Osteocyte (in vitro differentiated cells): ENCODE data around the gene PHTF2. TPM values are rescaled to one million over a fixed set of nuclear protein-coding genes. Genes with fewer than 3 reads are reported as not detected.

Experiments
- DNase-seq: peaks from one replicate; pipeline ENCODE4 v3.0.0; 2021; ENCODE audit warnings: mixed read lengths; ENCODE audit not compliant: unreplicated experiment; ENCODE audit errors: extremely low spot score
- H3K27ac Mint-ChIP-seq: one replicate; pipeline ENCODE4 v1.8.0; 2021; ENCODE audit warnings: mild to moderate bottlenecking, mixed read lengths; ENCODE audit not compliant: unreplicated experiment
- H3K27me3 Mint-ChIP-seq: one replicate; pipeline ENCODE4 v1.8.0; 2021; ENCODE audit warnings: mixed read lengths; ENCODE audit not compliant: unreplicated experiment
- H3K36me3 Mint-ChIP-seq: one replicate; pipeline ENCODE4 v1.8.0; 2021; ENCODE audit warnings: mixed read lengths; ENCODE audit not compliant: unreplicated experiment
- H3K4me1 Mint-ChIP-seq: one replicate; pipeline ENCODE4 v1.8.0; 2021; ENCODE audit warnings: mixed read lengths; ENCODE audit not compliant: unreplicated experiment
- H3K4me3 Mint-ChIP-seq: one replicate; pipeline ENCODE4 v1.8.0; 2021; ENCODE audit warnings: mild to moderate bottlenecking, moderate library complexity, mixed read lengths; ENCODE audit not compliant: unreplicated experiment
- H3K9me3 Mint-ChIP-seq: one replicate; pipeline ENCODE4 v1.8.0; 2021; ENCODE audit warnings: mixed read lengths; ENCODE audit not compliant: unreplicated experiment
- CTCF ChIP-seq: fragments of 200-600 bp; sonication (generic); IDR thresholded peaks from 2 replicates; pipeline ENCODE4 v1.5.0; 2021; ENCODE audit warnings: antibody characterized with exemption, mild to moderate bottlenecking, moderate library complexity
- total RNA-seq: library from RNA; stranded (reverse); gene quantifications from 2 replicates; pipeline ENCODE4 v1.2.1, GENCODE V29; 2021

PHTF2 gene
- total RNA-seq, 1 donor from 2014 or later = 29.3 TPM

- TF ChIP-seq CTCF = no peak
- Mint-ChIP-seq H3K27me3 (no peaks in the 10 kb centered on the region), H3K27ac (peak overlapping the region; percentile 92), H3K4me1 (peaks cover 40% of the 10 kb centered on the region), H3K36me3 (peaks cover 7% of the 10 kb centered on the region), H3K4me3 (peak overlapping the region; percentile 92), H3K9me3 (no peaks in the 10 kb centered on the region)
- DNase-seq = no peak
Measured at GRCh38 chr7:77799078-77799964, 748 bp downstream of the PHTF2 start.

- no peak for TF ChIP-seq CTCF
- H3K9me3 Mint-ChIP-seq = peaks cover 8% of the 10 kb centered on the region
- peaks cover 37% of the 10 kb centered on the region for H3K4me1 Mint-ChIP-seq
- no peaks in the 10 kb centered on the region for H3K36me3 Mint-ChIP-seq
- H3K27ac Mint-ChIP-seq = peak overlapping the region; percentile 92
- no peaks in the 10 kb centered on the region for H3K27me3 Mint-ChIP-seq
- H3K4me3 Mint-ChIP-seq = peak overlapping the region; percentile 92
- no peak for DNase-seq
Measured at GRCh38 chr7:77800158-77800557, 1.6 kb downstream of the PHTF2 start.

GRCh38 chr7:77800730-77801129 lies 2.2 kb downstream of the PHTF2 start:
- TF ChIP-seq CTCF = no peak
- Mint-ChIP-seq H3K27me3 (no peaks in the 10 kb centered on the region), H3K4me3 (no peak overlapping the region), H3K4me1 (peaks cover 37% of the 10 kb centered on the region), H3K27ac (no peak overlapping the region), H3K9me3 (peaks cover 13% of the 10 kb centered on the region), H3K36me3 (peaks cover 4% of the 10 kb centered on the region)
- DNase-seq = no peak

- H3K4me1 Mint-ChIP-seq = peaks cover 21% of the 10 kb centered on the region
- TF ChIP-seq CTCF = no peak
- H3K27me3 Mint-ChIP-seq = no peaks in the 10 kb centered on the region
- H3K27ac Mint-ChIP-seq = no peak overlapping the region
- H3K9me3 Mint-ChIP-seq = peaks cover 30% of the 10 kb centered on the region
- H3K36me3 Mint-ChIP-seq = peaks cover 21% of the 10 kb centered on the region
- no peak overlapping the region for H3K4me3 Mint-ChIP-seq
- no peak for DNase-seq
Measured at GRCh38 chr7:77802557-77803405, 4.2 kb downstream of the PHTF2 start.

- no peaks in the 10 kb centered on the region for H3K27me3 Mint-ChIP-seq
- DNase-seq = no peak
- peaks cover 9% of the 10 kb centered on the region for H3K4me1 Mint-ChIP-seq
- peaks cover 26% of the 10 kb centered on the region for H3K36me3 Mint-ChIP-seq
- no peak overlapping the region for H3K4me3 Mint-ChIP-seq
- TF ChIP-seq CTCF = no peak
- peaks cover 40% of the 10 kb centered on the region for H3K9me3 Mint-ChIP-seq
- H3K27ac Mint-ChIP-seq = no peak overlapping the region
Measured at GRCh38 chr7:77806425-77806824, 7.9 kb downstream of the PHTF2 start.
